ENCODE data around the gene RNU7-1.

The RNU7-1 gene

GRCh38 chr12:6917491-6918231, 26.0 kb upstream of the RNU7-1 start:
- no peak for DNase-seq (ENCODE audit: low read depth in 2 of 2)

- no peak for DNase-seq (ENCODE audit: low read depth in 2 of 2)
These were observed 24.0 kb upstream of the RNU7-1 start for GRCh38 chr12:6919588-6919987.

- DNase-seq (ENCODE audit: low read depth in 2 of 2) = no peak
These were observed 22.1 kb upstream of the RNU7-1 start for GRCh38 chr12:6921539-6921938.

- no peak for DNase-seq (ENCODE audit: low read depth in 2 of 2)
These were observed 21.3 kb upstream of the RNU7-1 start for GRCh38 chr12:6921996-6922946.

GRCh38 chr12:6923003-6923732, 20.4 kb upstream of the RNU7-1 start:
- no peak for DNase-seq (ENCODE audit: low read depth in 2 of 2)

- no peak for DNase-seq (ENCODE audit: low read depth in 2 of 2)
These were observed 19.8 kb upstream of the RNU7-1 start for GRCh38 chr12:6923851-6924250.

- DNase-seq (ENCODE audit: low read depth in 2 of 2) = no peak
These were observed 18.4 kb upstream of the RNU7-1 start for GRCh38 chr12:6925239-6925539.

GRCh38 chr12:6925540-6926279, 17.9 kb upstream of the RNU7-1 start:
- no peak for DNase-seq (ENCODE audit: low read depth in 2 of 2)

- no peak for DNase-seq (ENCODE audit: low read depth in 2 of 2)
These were observed 16.1 kb upstream of the RNU7-1 start, which contains the start of gene ATN1 for GRCh38 chr12:6927379-6928021. TSS of gene ATN1 (plus strand) at chr12:6927959. CDS start at chr12:6934002, 6,043 bp downstream.

GRCh38 chr12:6928022-6928702, 15.5 kb upstream of the RNU7-1 start:
- DNase-seq (ENCODE audit: low read depth in 2 of 2) = no peak

- DNase-seq (ENCODE audit: low read depth in 2 of 2) = no peak
These were observed 14.8 kb upstream of the RNU7-1 start for GRCh38 chr12:6928703-6929407.

GRCh38 chr12:6929466-6930452, 13.9 kb upstream of the RNU7-1 start:
- DNase-seq (ENCODE audit: low read depth in 2 of 2) = no peak

- DNase-seq (ENCODE audit: low read depth in 2 of 2) = no peak
These were observed 10.8 kb upstream of the RNU7-1 start for GRCh38 chr12:6932766-6933165.

- DNase-seq (ENCODE audit: low read depth in 2 of 2) = no peak
These were observed 9.5 kb upstream of the RNU7-1 start for GRCh38 chr12:6934110-6934509.

- no peak for DNase-seq (ENCODE audit: low read depth in 2 of 2)
These were observed 8.0 kb upstream of the RNU7-1 start for GRCh38 chr12:6935371-6936193.

GRCh38 chr12:6936194-6936635, 7.4 kb upstream of the RNU7-1 start:
- DNase-seq (ENCODE audit: low read depth in 2 of 2) = no peak

GRCh38 chr12:6936636-6937480, 6.8 kb upstream of the RNU7-1 start:
- DNase-seq (ENCODE audit: low read depth in 2 of 2) = no peak
